Stimulated activated naive CD8-positive, alpha-beta T cell treated with anti-CD3 and anti-CD28 coated beads, Interleukin-15, amount 100 ng/mL, for 72 hours (primary cell): Measurements from ENCODE around the gene CTIF.

Experiments used
- ATAC-seq: fragments of 150-1000 bp; cut with Tn5 transposase; 2 replicates; pipeline ENCODE4 v1.10.0; 2021; ENCODE audit warnings: mild to moderate bottlenecking, moderate library complexity
- DNase-seq, 2 donors: peaks; one replicate each; pipeline ENCODE4 v3.0.0; 2021 to 2022
- H3K27ac Mint-ChIP-seq, 2 donors: one replicate each; pipeline ENCODE4 v1.8.0; 2022; ENCODE audit warnings: mild to moderate bottlenecking in 2 of 2, mixed read lengths in 2 of 2, moderate library complexity in 2 of 2
- H3K27me3 Mint-ChIP-seq: one replicate; pipeline ENCODE4 v1.8.0; 2022; ENCODE audit warnings: mixed read lengths
- H3K4me1 Mint-ChIP-seq: one replicate; pipeline ENCODE4 v1.8.0; 2022; ENCODE audit warnings: mild to moderate bottlenecking, mixed read lengths
- H3K4me3 Mint-ChIP-seq, 2 donors: one replicate each; pipeline ENCODE4 v1.8.0; 2022; ENCODE audit warnings: mild to moderate bottlenecking in 2 of 2, mixed read lengths in 2 of 2, moderate library complexity in 1 of 2
- H3K9me3 Mint-ChIP-seq, 2 donors: one replicate each; pipeline ENCODE4 v1.8.0; 2022; ENCODE audit warnings: mixed read lengths in 2 of 2

Gene CTIF

GRCh38 chr18:48542513-48543181, 3.8 kb downstream of the CTIF start:
- H3K27ac Mint-ChIP-seq = no peak overlapping the region
- H3K4me1 Mint-ChIP-seq = peaks cover 34% of the 10 kb centered on the region
- H3K27me3 Mint-ChIP-seq = peaks cover 66% of the 10 kb centered on the region
- H3K4me3 Mint-ChIP-seq = peak overlapping the region in 1 of 2 donors; percentile 3
- H3K9me3 Mint-ChIP-seq = no peaks in the 10 kb centered on the region
- ATAC-seq (no peak), DNase-seq (peak in 1 of 2 donors; percentile 7)

GRCh38 chr18:48543228-48543627, 4.4 kb downstream of the CTIF start:
- H3K27ac Mint-ChIP-seq = no peak overlapping the region
- peaks cover 34% of the 10 kb centered on the region for H3K4me1 Mint-ChIP-seq
- H3K4me3 Mint-ChIP-seq = peak overlapping the region in 1 of 2 donors; percentile 3
- peak; percentile 16 for ATAC-seq
- peak; percentile 12 to 39 for DNase-seq
- peaks cover 66% of the 10 kb centered on the region for H3K27me3 Mint-ChIP-seq
- no peaks in the 10 kb centered on the region for H3K9me3 Mint-ChIP-seq

GRCh38 chr18:48544116-48544515, 5.3 kb downstream of the CTIF start:
- Mint-ChIP-seq H3K9me3 (no peaks in the 10 kb centered on the region), H3K27me3 (peaks cover 59% of the 10 kb centered on the region), H3K4me3 (no peak overlapping the region), H3K4me1 (peaks cover 29% of the 10 kb centered on the region), H3K27ac (no peak overlapping the region)
- DNase-seq (no peak), ATAC-seq (no peak)

GRCh38 chr18:48544661-48545415, 6.0 kb downstream of the CTIF start:
- H3K27me3 Mint-ChIP-seq = peaks cover 51% of the 10 kb centered on the region
- H3K27ac Mint-ChIP-seq = no peak overlapping the region
- H3K4me3 Mint-ChIP-seq = no peak overlapping the region
- no peaks in the 10 kb centered on the region for H3K9me3 Mint-ChIP-seq
- peaks cover 29% of the 10 kb centered on the region for H3K4me1 Mint-ChIP-seq
- ATAC-seq (no peak), DNase-seq (no peak)

- ATAC-seq = no peak
- Mint-ChIP-seq H3K27ac (no peak overlapping the region), H3K9me3 (no peaks in the 10 kb centered on the region), H3K4me1 (peaks cover 23% of the 10 kb centered on the region), H3K27me3 (peaks cover 41% of the 10 kb centered on the region), H3K4me3 (no peak overlapping the region)
- DNase-seq = no peak
These were observed 7.0 kb downstream of the CTIF start for GRCh38 chr18:48545757-48546321.

GRCh38 chr18:48546396-48546795, 7.6 kb downstream of the CTIF start:
- ATAC-seq = no peak
- no peak overlapping the region for H3K27ac Mint-ChIP-seq

GRCh38 chr18:48547531-48547981, 8.7 kb downstream of the CTIF start:
- Mint-ChIP-seq H3K4me3 (no peak overlapping the region), H3K27ac (no peak overlapping the region), H3K27me3 (peaks cover 31% of the 10 kb centered on the region), H3K9me3 (no peaks in the 10 kb centered on the region), H3K4me1 (peaks cover 14% of the 10 kb centered on the region)
- ATAC-seq (no peak), DNase-seq (no peak)

More at GRCh38 chr18:48546396-48546795, 7.6 kb downstream of the CTIF start:
- H3K27me3 Mint-ChIP-seq = peaks cover 36% of the 10 kb centered on the region
- H3K4me1 Mint-ChIP-seq = peaks cover 17% of the 10 kb centered on the region
- no peaks in the 10 kb centered on the region for H3K9me3 Mint-ChIP-seq
- no peak overlapping the region for H3K4me3 Mint-ChIP-seq
- DNase-seq = no peak

- ATAC-seq = no peak
- Mint-ChIP-seq H3K4me3 (no peak overlapping the region), H3K27me3 (peaks cover 31% of the 10 kb centered on the region), H3K9me3 (no peaks in the 10 kb centered on the region), H3K27ac (no peak overlapping the region), H3K4me1 (peaks cover 8% of the 10 kb centered on the region)
- no peak for DNase-seq
These were observed 9.4 kb downstream of the CTIF start for GRCh38 chr18:48548011-48548771.

GRCh38 chr18:48548921-48549320, 10.1 kb downstream of the CTIF start:
- Mint-ChIP-seq H3K4me3 (no peak overlapping the region), H3K27ac (no peak overlapping the region), H3K27me3 (peaks cover 26% of the 10 kb centered on the region), H3K9me3 (no peaks in the 10 kb centered on the region), H3K4me1 (peaks cover under 1% of the 10 kb centered on the region)
- DNase-seq (no peak), ATAC-seq (no peak)

GRCh38 chr18:48550101-48550729, 11.4 kb downstream of the CTIF start:
- Mint-ChIP-seq H3K27ac (no peak overlapping the region), H3K27me3 (peaks cover 16% of the 10 kb centered on the region), H3K4me1 (no peaks in the 10 kb centered on the region), H3K4me3 (no peak overlapping the region), H3K9me3 (no peaks in the 10 kb centered on the region)
- no peak for DNase-seq
- no peak for ATAC-seq

- Mint-ChIP-seq H3K9me3 (no peaks in the 10 kb centered on the region), H3K27me3 (peaks cover 8% of the 10 kb centered on the region), H3K27ac (no peak overlapping the region), H3K4me3 (no peak overlapping the region), H3K4me1 (no peaks in the 10 kb centered on the region)
- DNase-seq = no peak
- no peak for ATAC-seq
These were observed 12.3 kb downstream of the CTIF start for GRCh38 chr18:48551100-48551499.

- Mint-ChIP-seq H3K4me1 (no peaks in the 10 kb centered on the region), H3K27ac (no peak overlapping the region), H3K9me3 (no peaks in the 10 kb centered on the region), H3K4me3 (no peak overlapping the region), H3K27me3 (no peaks in the 10 kb centered on the region)
- DNase-seq (no peak), ATAC-seq (no peak)
These were observed 13.3 kb downstream of the CTIF start for GRCh38 chr18:48552130-48552529.

GRCh38 chr18:48553236-48553635, 14.4 kb downstream of the CTIF start:
- no peaks in the 10 kb centered on the region for H3K27me3 Mint-ChIP-seq
- no peak overlapping the region for H3K27ac Mint-ChIP-seq
- H3K4me3 Mint-ChIP-seq = no peak overlapping the region
- no peaks in the 10 kb centered on the region for H3K9me3 Mint-ChIP-seq
- DNase-seq = no peak
- ATAC-seq = no peak
- H3K4me1 Mint-ChIP-seq = no peaks in the 10 kb centered on the region

GRCh38 chr18:48554610-48555400, 16.0 kb downstream of the CTIF start:
- DNase-seq (no peak), ATAC-seq (no peak)
- Mint-ChIP-seq H3K27me3 (no peaks in the 10 kb centered on the region), H3K4me3 (no peak overlapping the region), H3K27ac (no peak overlapping the region), H3K9me3 (no peaks in the 10 kb centered on the region), H3K4me1 (no peaks in the 10 kb centered on the region)
